Measurements from ENCODE around the gene EFNA5.

Gene EFNA5

DNA sequence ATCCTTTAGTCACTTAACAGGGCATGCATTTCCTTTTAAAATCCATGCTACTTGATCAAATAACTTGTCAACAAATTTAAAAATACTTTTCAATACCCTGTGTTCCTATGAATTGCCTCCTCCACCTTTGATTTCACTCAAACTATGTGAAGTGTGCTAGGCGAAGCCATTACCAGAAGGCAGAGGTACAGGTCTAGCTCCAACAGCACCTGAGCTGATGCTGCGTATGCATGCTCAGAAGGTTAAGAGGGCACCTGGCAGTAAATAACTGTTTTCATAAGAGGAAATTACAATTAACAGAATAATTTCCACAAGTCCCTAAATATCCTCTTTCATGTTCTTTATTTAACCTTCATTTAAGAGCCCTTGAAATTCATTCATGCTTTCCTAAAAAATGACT, 251.8 kb downstream of the EFNA5 start:
- no peak for DNase-seq

DNA sequence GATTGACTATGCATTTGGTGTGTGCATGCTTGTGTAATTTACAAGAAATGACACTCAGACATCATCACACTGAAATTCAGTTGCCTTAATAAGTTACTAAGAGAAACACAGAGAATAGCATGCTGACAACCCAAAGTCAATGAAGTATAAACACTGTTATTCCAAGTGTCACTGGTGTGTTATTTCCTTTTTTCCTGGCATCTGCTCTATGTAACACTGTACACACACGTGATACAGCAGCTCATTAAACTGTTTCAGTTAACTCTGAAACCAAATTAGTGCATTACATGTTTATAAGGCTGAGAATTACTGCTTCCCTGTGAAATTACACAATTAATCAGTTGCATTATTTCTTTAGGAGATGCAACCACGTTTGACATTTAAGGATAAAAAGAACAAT, 252.7 kb downstream of the EFNA5 start:
- no peak for DNase-seq

- no peak for DNase-seq
These were observed 255.0 kb downstream of the EFNA5 start for GRCh38 chr5:107415762-107416161.

GRCh38 chr5:107414802-107415201, 255.9 kb downstream of the EFNA5 start:
- DNase-seq = no peak

DNA sequence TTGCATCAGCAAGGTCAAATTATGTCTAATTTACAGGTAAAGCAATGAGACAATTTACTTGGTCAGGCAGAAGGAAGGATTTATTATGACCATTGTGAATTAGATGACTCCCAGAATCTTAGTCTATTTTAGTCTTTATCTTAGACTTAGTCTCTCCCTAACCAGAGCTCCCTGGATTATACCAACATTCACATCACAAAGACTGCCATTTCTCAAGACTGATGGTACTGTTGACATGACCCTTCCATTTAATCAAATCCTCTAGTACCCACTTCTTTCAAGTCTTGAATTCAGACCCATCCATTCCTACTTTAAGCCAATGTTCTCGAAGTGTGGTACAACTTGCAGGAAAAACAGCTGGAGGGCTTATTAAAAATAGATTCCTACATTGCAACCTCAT, 257.0 kb downstream of the EFNA5 start:
- DNase-seq = no peak

GRCh38 chr5:107408564-107408963, 262.2 kb downstream of the EFNA5 start:
- DNase-seq = no peak

DNA sequence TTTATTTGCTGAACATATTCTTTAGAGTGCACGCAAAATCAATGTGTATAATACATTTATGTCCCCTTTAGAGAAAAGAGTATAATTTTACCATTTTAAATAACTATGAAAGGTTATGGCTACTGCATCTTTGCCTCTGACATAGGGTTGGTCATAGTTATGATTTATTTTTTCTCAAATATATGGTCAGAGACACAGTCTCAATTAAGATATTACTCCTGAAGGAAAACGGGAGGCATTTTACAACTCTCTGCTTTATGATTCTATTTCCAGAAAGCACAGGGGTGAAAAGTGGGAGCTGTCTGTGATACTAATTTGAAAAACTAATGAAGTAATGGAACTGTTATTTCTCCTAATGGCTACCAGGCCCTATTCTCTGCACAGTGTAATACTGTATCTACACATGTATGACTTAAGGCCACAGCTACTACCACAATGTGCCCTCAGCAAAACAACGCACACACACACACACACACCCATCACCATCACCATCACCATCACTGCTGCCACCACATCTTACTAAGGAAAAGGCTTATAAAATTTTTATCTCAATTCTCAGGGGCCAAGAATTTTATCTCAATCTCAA, 262.9 kb downstream of the EFNA5 start:
- DNase-seq = no peak

DNA sequence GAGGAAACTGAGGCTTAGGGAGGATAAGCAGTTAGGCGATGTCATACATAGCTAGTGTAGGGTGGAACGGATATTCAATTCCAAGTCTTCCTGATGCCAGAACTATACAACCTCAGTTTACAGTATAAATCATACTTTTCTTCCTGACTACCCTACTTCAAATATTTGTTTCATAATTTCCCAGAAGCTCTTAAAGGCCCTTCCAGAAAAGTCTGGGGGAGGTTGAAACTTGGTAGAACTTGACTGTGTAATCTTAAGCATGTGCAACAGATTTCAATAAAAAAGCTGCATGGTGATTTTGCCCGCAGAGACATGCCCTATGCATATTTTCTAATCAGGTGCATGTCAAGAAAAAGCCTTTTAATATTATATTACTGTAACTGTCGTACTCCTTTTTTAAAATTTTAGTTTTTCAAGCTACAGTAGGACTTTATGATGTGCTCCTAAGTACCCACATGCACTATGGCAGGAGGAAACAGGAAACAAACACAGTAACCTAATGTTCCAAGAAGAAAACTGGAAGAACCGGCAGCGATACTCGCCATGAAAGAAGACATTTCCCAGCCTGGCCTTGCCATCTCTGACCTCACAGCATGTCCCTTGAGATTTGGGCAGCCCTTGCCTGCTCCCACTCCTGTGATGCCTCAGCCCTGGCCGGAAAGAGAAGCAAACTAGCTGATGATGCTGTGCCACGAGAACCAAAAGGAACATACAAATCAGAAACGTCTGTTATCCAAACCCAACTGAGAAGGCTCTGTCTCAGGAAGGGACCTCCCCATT, 266.0 kb downstream of the EFNA5 start:
- DNase-seq = peak in 1 of 2 experiments; percentile 16

- DNase-seq = no peak
These were observed 267.3 kb downstream of the EFNA5 start for GRCh38 chr5:107403228-107403953.

DNA sequence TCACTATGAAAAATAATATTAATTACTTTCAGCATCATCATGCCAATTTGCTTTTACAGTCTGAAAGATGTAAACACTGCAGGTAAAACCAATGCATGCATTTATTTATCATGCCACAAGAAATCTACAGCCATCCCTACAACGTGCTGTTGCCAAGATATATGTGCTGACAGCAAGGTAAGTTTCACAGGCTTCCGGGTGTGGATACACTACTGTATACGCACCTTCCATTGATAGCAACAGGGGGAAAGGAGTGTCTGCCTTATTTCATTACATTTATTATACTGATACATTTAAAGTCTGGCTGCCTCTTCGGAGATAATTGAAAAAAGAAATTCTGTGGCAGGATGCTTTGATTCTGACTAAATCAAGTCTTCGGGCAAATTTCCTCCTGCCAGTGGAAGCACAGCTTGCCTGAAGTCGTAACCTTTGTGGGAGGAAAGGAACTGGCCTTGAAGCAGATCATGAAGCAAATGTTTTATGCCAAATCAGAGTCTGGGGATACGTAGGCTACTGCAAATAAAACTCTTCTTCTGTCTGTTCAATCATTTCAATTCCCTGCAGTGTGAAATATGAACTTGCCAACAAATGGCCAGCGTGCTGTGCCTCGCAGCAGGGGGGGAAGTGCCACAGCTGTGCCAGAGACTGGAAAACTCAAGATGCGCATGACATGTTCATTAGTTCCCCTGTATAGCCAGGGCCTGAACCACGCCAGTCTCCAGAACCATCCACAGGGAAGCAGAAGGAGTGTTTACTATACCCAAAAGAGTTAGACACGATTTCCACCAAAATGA, 268.1 kb downstream of the EFNA5 start:
- DNase-seq = peak; percentile 85 to 97

DNA sequence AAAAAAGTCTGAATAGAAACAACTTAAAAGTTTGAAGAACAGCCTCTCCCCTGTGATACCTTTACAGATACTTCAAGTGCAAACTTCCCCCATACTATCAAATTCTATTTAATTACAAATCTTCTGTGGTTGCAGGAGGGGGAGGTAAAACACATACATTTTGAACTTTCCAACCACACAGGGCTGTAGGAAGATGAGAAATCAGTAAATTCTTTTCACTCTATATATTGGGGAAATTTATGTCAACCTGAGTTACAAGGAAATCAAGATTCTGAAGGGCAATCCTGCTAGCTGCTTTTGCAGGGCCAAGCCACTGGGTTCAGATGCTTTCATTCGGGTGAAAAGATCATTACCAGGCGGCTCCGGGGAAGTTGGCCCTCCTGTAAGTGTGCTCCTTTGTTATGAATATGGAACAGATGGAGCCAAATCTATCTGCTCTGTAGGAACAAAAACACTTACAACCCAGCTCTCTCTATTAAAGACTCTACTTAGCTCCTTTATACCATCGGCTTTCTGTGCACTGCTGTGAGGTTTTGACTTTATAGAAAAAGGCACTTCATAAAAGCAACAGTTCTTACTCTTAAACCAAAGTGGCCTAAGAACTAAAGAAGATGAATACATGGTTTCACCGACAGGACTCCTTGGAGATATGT, 269.1 kb downstream of the EFNA5 start:
- peak; percentile 56 to 81 for DNase-seq

- no peak for DNase-seq
These were observed 270.4 kb downstream of the EFNA5 start for GRCh38 chr5:107400328-107400727.

GRCh38 chr5:107398703-107399102, 272.0 kb downstream of the EFNA5 start:
- DNase-seq = no peak

DNA sequence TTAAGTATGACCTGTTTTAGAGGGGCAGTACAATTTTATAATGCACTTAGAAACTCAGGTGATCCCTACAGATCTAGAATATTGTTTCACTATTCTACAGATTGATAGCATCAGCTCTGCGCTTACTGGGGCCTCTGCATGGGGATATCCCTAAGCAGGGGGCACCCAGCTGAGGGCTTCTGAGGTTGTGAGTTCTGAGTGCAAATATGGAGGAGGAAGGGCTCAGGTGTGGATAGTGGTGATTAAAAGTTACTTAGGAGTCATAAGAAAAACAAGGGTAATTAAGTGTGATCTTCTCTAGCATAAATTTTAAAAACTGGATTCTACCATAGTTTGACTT, 274.4 kb downstream of the EFNA5 start:
- no peak for DNase-seq

GRCh38 chr5:107395632-107396350, 274.9 kb downstream of the EFNA5 start:
- no peak for DNase-seq

DNA sequence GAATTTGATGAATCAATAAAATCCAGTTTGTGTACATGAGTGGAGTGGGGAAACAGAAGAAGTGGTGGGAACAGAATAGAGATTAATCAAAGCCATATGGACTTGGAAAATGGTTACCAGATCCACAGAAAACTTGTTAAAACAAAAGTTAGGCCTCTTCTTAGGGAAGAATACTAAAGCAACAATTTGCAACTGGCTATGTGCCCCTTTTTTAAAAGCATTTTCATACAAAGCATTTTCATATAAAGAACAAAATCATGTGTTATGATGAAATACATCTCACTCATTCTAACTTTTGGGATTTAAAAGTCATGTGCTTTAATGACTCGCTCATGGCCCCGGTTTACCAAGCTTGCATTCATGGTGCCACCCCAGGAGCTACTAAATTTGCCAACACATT, 276.9 kb downstream of the EFNA5 start:
- DNase-seq = no peak

- DNase-seq = no peak
These were observed 278.9 kb downstream of the EFNA5 start for GRCh38 chr5:107391787-107392186.

GRCh38 chr5:107389775-107390148, 281.0 kb downstream of the EFNA5 start:
- no peak for DNase-seq

DNA sequence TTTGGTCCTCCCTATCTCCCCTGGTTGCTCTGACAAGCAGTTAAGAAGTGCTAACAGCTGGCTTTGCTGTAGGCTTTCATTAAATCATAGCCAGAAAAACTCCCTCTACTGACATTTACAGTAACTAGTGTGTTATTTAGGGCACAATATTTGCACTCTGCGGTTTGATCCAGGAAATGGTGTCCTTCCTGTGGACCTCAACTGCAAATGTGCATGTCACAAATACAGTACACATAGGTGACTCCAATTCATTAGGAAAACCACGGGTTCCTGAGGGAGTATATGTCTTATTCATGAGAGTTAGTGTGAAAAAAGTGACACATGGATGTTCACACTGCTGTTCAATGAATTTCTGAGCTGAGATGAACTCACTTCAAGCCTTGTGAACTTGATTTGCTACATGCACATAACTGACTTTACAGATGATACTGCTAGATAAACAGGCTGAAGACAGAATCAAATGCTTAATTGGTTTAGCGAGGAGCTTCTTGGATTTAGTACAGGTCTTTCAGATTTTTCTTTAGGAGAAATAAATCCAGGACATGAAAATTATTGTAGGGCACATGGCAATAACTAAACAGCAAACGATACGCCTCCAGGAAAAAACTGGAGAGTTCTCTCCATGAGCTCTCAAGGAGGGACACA, 281.5 kb downstream of the EFNA5 start:
- DNase-seq = peak; percentile 52 to 56

- peak; percentile 23 to 46 for DNase-seq
These were observed 282.4 kb downstream of the EFNA5 start for GRCh38 chr5:107388141-107388861.
